IMR-90 (cell line): ENCODE data around the gene TAX1BP1. TPM values are rescaled to one million over a fixed set of nuclear protein-coding genes. Genes with fewer than 3 reads are reported as not detected.

ENCODE experiments used
- ATAC-seq: fragments of 200-7000 bp; cut with Tn5 transposase; 2 replicates; pipeline ENCODE4 v1.9.1; 2020; ENCODE audit warnings: low read depth, mild to moderate bottlenecking, moderate library complexity
- BruUV-seq: library from RNA; stranded (reverse); fragments of 400-500 nt; replicated peaks from 2 replicates; lab custom pipeline; 2021; lab: Mats Ljungman, UMichigan
- CTCF ChIA-PET: fragments of 300-600 bp; formaldehyde crosslinking; extraction: SDS; loops from one replicate; lab custom pipeline; 2021; ENCODE audit warnings: antibody characterized with exemption; lab: Yijun Ruan, JAX
- POLR2A ChIA-PET: fragments of 300-600 bp; sonication (Branson Sonifier 250); formaldehyde crosslinking; loops from one replicate; lab custom pipeline; 2022; ENCODE audit warnings: antibody characterized with exemption; ENCODE audit not compliant: unreplicated experiment; lab: Charles Lee
- DNase-seq: peaks from one replicate; pipeline ENCODE4 v3.0.0; 2013
- H2AFZ ChIP-seq: replicated peaks from 2 replicates; pipeline ENCODE3; 2013; ENCODE audit warnings: low read length, mild to moderate bottlenecking; ENCODE audit not compliant: poor library complexity
- H2AK5ac ChIP-seq: 2 replicates; pipeline ENCODE4 v1.6.1; 2013; ENCODE audit warnings: low read depth, low read length, inconsistent platforms
- H2AK9ac ChIP-seq: replicated peaks from 2 replicates; pipeline ENCODE3; 2013; ENCODE audit warnings: mild to moderate bottlenecking, low read depth, low read length, moderate library complexity; ENCODE audit not compliant: poor library complexity
- H2BK120ac ChIP-seq: 2 replicates; pipeline ENCODE4 v1.6.1; 2013; ENCODE audit warnings: low read depth, low read length, inconsistent platforms
- H2BK15ac ChIP-seq: 3 replicates; pipeline ENCODE4 v1.6.1; 2013; ENCODE audit warnings: low read depth, low read length, inconsistent platforms
- H2BK20ac ChIP-seq: 2 replicates; pipeline ENCODE4 v1.6.1; 2013; ENCODE audit warnings: low read depth, mild to moderate bottlenecking, inconsistent platforms, low read length, moderate library complexity
- H2BK5ac ChIP-seq: 2 replicates; pipeline ENCODE4 v1.6.1; 2013; ENCODE audit warnings: mild to moderate bottlenecking, low read depth, low read length, inconsistent platforms; ENCODE audit not compliant: poor library complexity, severe bottlenecking
- H3K14ac ChIP-seq: replicated peaks from 2 replicates; pipeline ENCODE4 v1.6.1; 2013; ENCODE audit warnings: low read depth, low read length, inconsistent platforms
- H3K18ac ChIP-seq: 2 replicates; pipeline ENCODE4 v1.6.1; 2013; ENCODE audit warnings: low read depth, low read length, control low read depth
- H3K23ac ChIP-seq: 2 replicates; pipeline ENCODE4 v1.6.1; 2013; ENCODE audit warnings: low read depth, low read length, inconsistent platforms
- H3K27ac ChIP-seq: 2 replicates; pipeline ENCODE4 v1.5.1; 2013; ENCODE audit warnings: mild to moderate bottlenecking, control low read depth, low read length; ENCODE audit not compliant: insufficient read depth
- H3K27me3 ChIP-seq: 2 replicates; pipeline ENCODE4 v1.6.1; 2013; ENCODE audit warnings: low read length; ENCODE audit not compliant: control insufficient read depth, insufficient read depth
- H3K36me3 ChIP-seq: 2 replicates; pipeline ENCODE4 v1.6.1; 2013; ENCODE audit warnings: low read length, mixed read lengths; ENCODE audit not compliant: control insufficient read depth, insufficient read depth
- H3K4ac ChIP-seq: 2 replicates; pipeline ENCODE4 v1.6.1; 2013; ENCODE audit warnings: low read depth, low read length, inconsistent platforms
- H3K4me1 ChIP-seq: 2 replicates; pipeline ENCODE4 v1.6.1; 2013; ENCODE audit warnings: low read length, mixed read lengths; ENCODE audit not compliant: control insufficient read depth, insufficient read depth
- H3K4me2 ChIP-seq: 2 replicates; pipeline ENCODE4 v1.6.1; 2013; ENCODE audit warnings: low read depth, mild to moderate bottlenecking, control low read depth, low read length, moderate library complexity
- H3K4me3 ChIP-seq: 2 replicates; pipeline ENCODE4 v1.5.1; 2013; ENCODE audit warnings: low read depth, mild to moderate bottlenecking, control low read depth, low read length, moderate library complexity; ENCODE audit not compliant: insufficient read depth
- H3K56ac ChIP-seq: 2 replicates; pipeline ENCODE4 v1.6.1; 2013; ENCODE audit warnings: low read length, inconsistent platforms; ENCODE audit not compliant: insufficient read depth; ENCODE audit errors: extremely low read depth
- H3K79me1 ChIP-seq, 2 experiments: 2 replicates each; pipeline ENCODE4 v1.6.1; 2013; ENCODE audit warnings: low read length in 2 of 2, inconsistent platforms in 1 of 2, low read depth in 1 of 2
- H3K9ac ChIP-seq: 2 replicates; pipeline ENCODE4 v1.6.1; 2013; ENCODE audit warnings: low read depth, low read length, control low read depth
- H3K9me1 ChIP-seq: 2 replicates; pipeline ENCODE4 v1.6.1; 2013; ENCODE audit warnings: low read length, inconsistent platforms; ENCODE audit not compliant: insufficient read depth
- H3K9me3 ChIP-seq: 2 replicates; pipeline ENCODE4 v1.6.1; 2013; ENCODE audit warnings: low read length; ENCODE audit not compliant: control insufficient read depth, insufficient read depth
- H4K20me1 ChIP-seq: 2 replicates; pipeline ENCODE4 v1.6.1; 2013; ENCODE audit warnings: low read length, inconsistent platforms; ENCODE audit not compliant: insufficient read depth
- H4K5ac ChIP-seq: 2 replicates; pipeline ENCODE4 v1.6.1; 2013; ENCODE audit warnings: mild to moderate bottlenecking, low read depth, low read length, control low read depth
- H4K8ac ChIP-seq, 2 experiments: 2 replicates each; pipeline ENCODE4 v1.6.1; 2013; ENCODE audit warnings: low read depth in 2 of 2, low read length in 2 of 2, control low read depth in 1 of 2, inconsistent platforms in 1 of 2
- H4K91ac ChIP-seq: 2 replicates; pipeline ENCODE4 v1.6.1; 2013; ENCODE audit warnings: low read depth, low read length, inconsistent platforms; ENCODE audit not compliant: insufficient read depth
- BHLHE40 ChIP-seq: fragments of 150-350 bp; IDR thresholded peaks from 2 replicates; pipeline ENCODE4 v1.6.1; 2016; ENCODE audit warnings: mild to moderate bottlenecking, low read depth, low read length
- CEBPB ChIP-seq: IDR thresholded peaks from 2 replicates; pipeline ENCODE4 v1.6.1; 2012; ENCODE audit warnings: low read depth, low read length, improper control_type of control experiment
- CHD1 ChIP-seq: IDR thresholded peaks from 2 replicates; pipeline ENCODE4 v1.6.1; 2012; ENCODE audit warnings: low read depth, low read length, improper control_type of control experiment
- FOS ChIP-seq: fragments of 150-350 bp; IDR thresholded peaks from 2 replicates; pipeline ENCODE4 v1.6.1; 2016; ENCODE audit warnings: low read depth, low read length
- MAFK ChIP-seq: IDR thresholded peaks from 2 replicates; pipeline ENCODE4 v1.6.1; 2012; ENCODE audit warnings: low read depth, low read length, improper control_type of control experiment
- MAZ ChIP-seq: IDR thresholded peaks from 2 replicates; pipeline ENCODE4 v1.6.1; 2012; ENCODE audit warnings: low read depth, mild to moderate bottlenecking, low read length, improper control_type of control experiment, moderate library complexity, borderline replicate concordance
- MXI1 ChIP-seq: IDR thresholded peaks from 2 replicates; pipeline ENCODE4 v1.6.1; 2012; ENCODE audit warnings: low read depth, mild to moderate bottlenecking, low read length, moderate library complexity, borderline replicate concordance
- NFE2L2 ChIP-seq: fragments of 150-350 bp; IDR thresholded peaks from 2 replicates; pipeline ENCODE4 v1.6.1; 2016; ENCODE audit warnings: low read depth, mild to moderate bottlenecking, low read length
- POLR2A ChIP-seq: IDR thresholded peaks from 2 replicates; pipeline ENCODE4 v1.6.1; 2012; ENCODE audit warnings: mild to moderate bottlenecking, low read depth, low read length
- RAD21 ChIP-seq: IDR thresholded peaks from 2 replicates; pipeline ENCODE4 v1.6.1; 2012; ENCODE audit warnings: low read length, improper control_type of control experiment
- RCOR1 ChIP-seq: IDR thresholded peaks from 2 replicates; pipeline ENCODE4 v1.6.1; 2012; ENCODE audit warnings: mild to moderate bottlenecking, low read length, improper control_type of control experiment; ENCODE audit not compliant: insufficient replicate concordance
- RFX5 ChIP-seq: IDR thresholded peaks from 2 replicates; pipeline ENCODE4 v1.8.0; 2012; ENCODE audit warnings: low read depth, mild to moderate bottlenecking, low read length, moderate library complexity
- SMC3 ChIP-seq: fragments of 150-350 bp; IDR thresholded peaks from 2 replicates; pipeline ENCODE4 v1.6.1; 2016; ENCODE audit warnings: low read depth, mild to moderate bottlenecking, antibody characterized with exemption, low read length, moderate library complexity
- WGBS, 2 experiments: methylation state at CpG; one replicate each; pipeline versions ENCODE4 v1.1.5 to v1.1.7; 2013; ENCODE audit warnings: missing lambda C conversion rate in 2 of 2; ENCODE audit not compliant: insufficient read length in 1 of 2; ENCODE audit errors: extremely low coverage in 2 of 2; 5-methylcytosine and 5-hydroxymethylcytosine counted together
- dilution Hi-C: fragments of 300-500 bp; cut with HindIII; formaldehyde crosslinking; loops from one replicate; pipeline ENCODE4 v1.14.3; 2018; ENCODE audit warnings: low sequenced_read_pairs; ENCODE audit not compliant: unreplicated experiment
- in situ Hi-C: fragments of 300-500 bp; cut with MboI; formaldehyde crosslinking; loops from 3 replicates; pipeline ENCODE4 v1.14.3; 2019; ENCODE audit warnings: low sequenced_read_pairs, inconsistent platforms, mixed read lengths
- intact Hi-C: fragments of 100-400 bp; cut with micrococcal nuclease; formaldehyde crosslinking; loops from 2 replicates; pipeline ENCODE4 v1.10.0; 2022
- polyA plus RNA-seq, 3 experiments: library from polyadenylated mRNA; depleted of rRNA; stranded (reverse); fragments of >200 nt; gene quantifications; 2 replicates each; pipeline ENCODE4 v1.2.3, GENCODE V29; 2012; ENCODE audit warnings: low replicate concordance in 1 of 3
- total RNA-seq: library from RNA; depleted of rRNA; stranded (reverse); fragments of >200 nt; gene quantifications from 2 replicates; pipeline ENCODE4 v1.2.3, GENCODE V29; 2012
- TF ChIP-seq, protein P1 (sequence below): conservative IDR thresholded peaks from 2 replicates; pipeline ENCODE4 v1.5.1; 2012; ENCODE audit warnings: mild to moderate bottlenecking, low read depth, low read length, improper control_type of control experiment
- TF ChIP-seq, protein P2 (sequence below): fragments of 150-350 bp; IDR thresholded peaks from 2 replicates; pipeline ENCODE4 v1.6.1; 2016; ENCODE audit warnings: low read depth, mild to moderate bottlenecking, low read length, moderate library complexity, borderline replicate concordance
- TF ChIP-seq, protein P3 (sequence below): fragments of 150-350 bp; IDR thresholded peaks from 2 replicates; pipeline ENCODE4 v1.6.1; 2017; ENCODE audit warnings: mild to moderate bottlenecking, antibody characterized with exemption, low read length, low read depth

The TAX1BP1 gene
- total and polyA plus RNA-seq, 2 of the 4 experiments (the other 2 are of a cell fraction), result 49.0 to 52.7 TPM

DNA sequence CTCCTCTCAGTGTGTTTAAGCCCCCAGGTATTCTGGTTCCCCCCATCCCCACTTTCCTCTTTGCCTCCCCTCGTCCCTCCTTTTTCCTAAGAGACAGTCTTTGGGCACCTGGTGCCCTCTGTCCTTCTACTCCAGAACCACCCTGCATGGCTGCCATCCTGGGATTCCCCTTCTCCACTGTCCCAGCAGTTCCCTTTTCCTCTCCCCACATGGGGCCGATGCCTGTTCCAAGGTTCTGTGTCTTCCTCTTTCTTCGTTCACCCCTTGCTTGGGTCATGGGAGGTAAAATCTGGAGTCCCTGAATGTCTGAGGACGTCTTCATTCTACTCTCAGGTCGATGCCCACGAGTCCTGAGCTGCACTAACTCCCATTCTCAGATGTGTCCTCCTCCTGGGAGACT is 120.8 kb downstream of the TAX1BP1 start:
- Histone ChIP-seq H3K56ac (no peak overlapping the region), H2BK20ac (no peak overlapping the region), H2AK5ac (no peak overlapping the region), H4K5ac (no peak overlapping the region), H2AFZ (no peak overlapping the region), H3K4me2 (no peak overlapping the region), H3K4me3 (no peak overlapping the region), H2BK5ac (no peak overlapping the region), H2AK9ac (no peak overlapping the region), H3K18ac (no peak overlapping the region), H4K91ac (no peak overlapping the region), H3K9me3 (no peaks in the 10 kb centered on the region; the same call in 1 of the 2 replicates), H3K27ac (no peak overlapping the region), H2BK120ac (no peak overlapping the region), H4K8ac (no peak overlapping the region), H3K23ac (no peak overlapping the region), H3K9ac (no peak overlapping the region), H3K14ac (no peak overlapping the region), H4K20me1 (peaks cover 4% of the 10 kb centered on the region; the same call in 1 of the 2 replicates), H3K4ac (no peak overlapping the region), H3K4me1 (no peaks in the 10 kb centered on the region), H3K36me3 (peaks cover 5% of the 10 kb centered on the region; the same call in 1 of the 2 replicates), H3K79me1 (no peaks in the 10 kb centered on the region; a peak in 1 of 4 replicates), H3K27me3 (no peaks in the 10 kb centered on the region), H2BK15ac (no peak overlapping the region), H3K9me1 (0 out of 2 replicates have a peak, but pooled peaks cover 3% of the 10 kb centered on the region)
- 93% methylated on average over 4 of the region's 6 CpGs; no CpG with 5 or more reads in 1 of the 2 experiments for WGBS, 2 experiments
- ATAC-seq (no peak), DNase-seq (no peak)
- intact Hi-C loops, result no loop called here
- in situ Hi-C loops, result no loop called here
- dilution Hi-C loops, result no loop called here
- POLR2A ChIA-PET, result no interaction called here
- TF ChIP-seq POLR2A, result no peak
- no peak for TF ChIP-seq SMC3
- no peak for TF ChIP-seq MXI1
- TF ChIP-seq RFX5, result no peak
- TF ChIP-seq, protein P1, sequence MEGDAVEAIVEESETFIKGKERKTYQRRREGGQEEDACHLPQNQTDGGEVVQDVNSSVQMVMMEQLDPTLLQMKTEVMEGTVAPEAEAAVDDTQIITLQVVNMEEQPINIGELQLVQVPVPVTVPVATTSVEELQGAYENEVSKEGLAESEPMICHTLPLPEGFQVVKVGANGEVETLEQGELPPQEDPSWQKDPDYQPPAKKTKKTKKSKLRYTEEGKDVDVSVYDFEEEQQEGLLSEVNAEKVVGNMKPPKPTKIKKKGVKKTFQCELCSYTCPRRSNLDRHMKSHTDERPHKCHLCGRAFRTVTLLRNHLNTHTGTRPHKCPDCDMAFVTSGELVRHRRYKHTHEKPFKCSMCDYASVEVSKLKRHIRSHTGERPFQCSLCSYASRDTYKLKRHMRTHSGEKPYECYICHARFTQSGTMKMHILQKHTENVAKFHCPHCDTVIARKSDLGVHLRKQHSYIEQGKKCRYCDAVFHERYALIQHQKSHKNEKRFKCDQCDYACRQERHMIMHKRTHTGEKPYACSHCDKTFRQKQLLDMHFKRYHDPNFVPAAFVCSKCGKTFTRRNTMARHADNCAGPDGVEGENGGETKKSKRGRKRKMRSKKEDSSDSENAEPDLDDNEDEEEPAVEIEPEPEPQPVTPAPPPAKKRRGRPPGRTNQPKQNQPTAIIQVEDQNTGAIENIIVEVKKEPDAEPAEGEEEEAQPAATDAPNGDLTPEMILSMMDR, result no peak
- TF ChIP-seq CEBPB, result no peak
- no peak for TF ChIP-seq RCOR1
- no peak for TF ChIP-seq MAFK
- no peak for TF ChIP-seq NFE2L2
- TF ChIP-seq, protein P2, sequence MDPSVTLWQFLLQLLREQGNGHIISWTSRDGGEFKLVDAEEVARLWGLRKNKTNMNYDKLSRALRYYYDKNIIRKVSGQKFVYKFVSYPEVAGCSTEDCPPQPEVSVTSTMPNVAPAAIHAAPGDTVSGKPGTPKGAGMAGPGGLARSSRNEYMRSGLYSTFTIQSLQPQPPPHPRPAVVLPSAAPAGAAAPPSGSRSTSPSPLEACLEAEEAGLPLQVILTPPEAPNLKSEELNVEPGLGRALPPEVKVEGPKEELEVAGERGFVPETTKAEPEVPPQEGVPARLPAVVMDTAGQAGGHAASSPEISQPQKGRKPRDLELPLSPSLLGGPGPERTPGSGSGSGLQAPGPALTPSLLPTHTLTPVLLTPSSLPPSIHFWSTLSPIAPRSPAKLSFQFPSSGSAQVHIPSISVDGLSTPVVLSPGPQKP, result no peak
- TF ChIP-seq CHD1, result no peak
- no peak for TF ChIP-seq BHLHE40
- TF ChIP-seq RAD21, result no peak
- no peak for TF ChIP-seq MAZ
- no peak for TF ChIP-seq FOS
- TF ChIP-seq, protein P3, sequence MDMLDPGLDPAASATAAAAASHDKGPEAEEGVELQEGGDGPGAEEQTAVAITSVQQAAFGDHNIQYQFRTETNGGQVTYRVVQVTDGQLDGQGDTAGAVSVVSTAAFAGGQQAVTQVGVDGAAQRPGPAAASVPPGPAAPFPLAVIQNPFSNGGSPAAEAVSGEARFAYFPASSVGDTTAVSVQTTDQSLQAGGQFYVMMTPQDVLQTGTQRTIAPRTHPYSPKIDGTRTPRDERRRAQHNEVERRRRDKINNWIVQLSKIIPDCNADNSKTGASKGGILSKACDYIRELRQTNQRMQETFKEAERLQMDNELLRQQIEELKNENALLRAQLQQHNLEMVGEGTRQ, result no peak
- CTCF ChIA-PET, result interaction anchor here (0.6 kb wide), 1 partner anchor 37 kb away, joined by 6 read pairs; no protein-coding TSS in a partner anchor
- BruUV-seq, result no TSS peak
